SK-N-SH (cell line): Measurements from ENCODE around the gene TP53I13. TPM values are rescaled to one million over a fixed set of nuclear protein-coding genes. Genes with fewer than 3 reads are reported as not detected.

ENCODE experiments used
- CTCF ChIA-PET: fragments of 300-600, 350-600 bp; formaldehyde crosslinking; extraction: SDS; loops from one replicate; lab custom pipeline; 2021; lab: Yijun Ruan, JAX
- POLR2A ChIA-PET: fragments of 350-600 bp; sonication (Branson Sonifier 250); formaldehyde crosslinking; extraction: SDS; loops from one replicate; lab custom pipeline; 2020; ENCODE audit warnings: antibody characterized with exemption, inconsistent platforms; lab: Yijun Ruan, JAX
- DNase-seq: peaks from one replicate; pipeline ENCODE4 v3.0.0; 2012
- H2AFZ ChIP-seq: fragments of 200-600 bp; sonication (generic); 2 replicates; pipeline ENCODE4 v1.8.1; 2016; ENCODE audit warnings: antibody characterized with exemption, mild to moderate bottlenecking, low read depth
- H3F3A ChIP-seq: fragments of 200-600 bp; sonication (generic); replicated peaks from 2 replicates; pipeline ENCODE3; 2016; ENCODE audit warnings: antibody characterized with exemption, mild to moderate bottlenecking; ENCODE audit not compliant: insufficient read depth
- H3K27ac ChIP-seq, 2 experiments: fragments of 200-500 bp in 1 of 2; fragments of 200-600 bp in 1 of 2; sonication (Bioruptor generic) in 1 of 2; sonication (generic), shearing (Covaris generic) in 1 of 2; 2 replicates each; pipeline versions ENCODE4 v1.5.1 to v1.6.1; 2014 to 2016; ENCODE audit warnings: low read depth in 2 of 2, inconsistent platforms in 1 of 2, low read length in 1 of 2, mild to moderate bottlenecking in 1 of 2, mixed read lengths in 1 of 2
- H3K27me3 ChIP-seq: fragments of 200-600 bp; sonication (generic), shearing (Covaris generic); 2 replicates; pipeline ENCODE4 v1.6.1; 2016; ENCODE audit warnings: mixed run types; ENCODE audit not compliant: insufficient read depth
- H3K36me3 ChIP-seq, 2 experiments: fragments of 200-500 bp in 1 of 2; fragments of 200-600 bp in 1 of 2; sonication (Bioruptor generic) in 1 of 2; sonication (generic) in 1 of 2; replicated peaks in 1 of 2; 2 replicates each; pipeline versions ENCODE3 to v1.5.1; 2014 to 2016; ENCODE audit warnings: low read length in 1 of 2, mild to moderate bottlenecking in 1 of 2; ENCODE audit not compliant: insufficient read depth in 2 of 2, control insufficient read depth in 1 of 2
- H3K4me1 ChIP-seq, 2 experiments: fragments of 200-500 bp in 1 of 2; fragments of 200-600 bp in 1 of 2; sonication (Bioruptor generic) in 1 of 2; sonication (generic), shearing (Covaris generic) in 1 of 2; 2 replicates each; pipeline versions ENCODE4 v1.5.1 to v1.6.1; 2014 to 2016; ENCODE audit warnings: low read depth in 1 of 2, low read length in 1 of 2, mixed run types in 1 of 2; ENCODE audit not compliant: insufficient read depth in 2 of 2, control insufficient read depth in 1 of 2
- H3K4me2 ChIP-seq: fragments of 200-600 bp; sonication (generic), shearing (Covaris generic); 2 replicates; pipeline ENCODE4 v1.6.1; 2017; ENCODE audit warnings: mixed run types
- H3K4me3 ChIP-seq, 2 experiments: fragments of 200-500 bp in 1 of 2; fragments of 200-600 bp in 1 of 2; sonication (Bioruptor generic) in 1 of 2; sonication (generic), shearing (Covaris generic) in 1 of 2; 2 replicates each; pipeline versions ENCODE4 v1.5.1 to v1.8.1; 2014 to 2016; ENCODE audit warnings: low read depth in 2 of 2, inconsistent platforms in 1 of 2, low read length in 1 of 2, mild to moderate bottlenecking in 1 of 2, mixed read lengths in 1 of 2, moderate library complexity in 1 of 2
- H3K79me2 ChIP-seq: fragments of 200-600 bp; sonication (generic); 2 replicates; pipeline ENCODE4 v1.8.1; 2017; ENCODE audit warnings: mild to moderate bottlenecking; ENCODE audit not compliant: insufficient read depth
- H3K9ac ChIP-seq: fragments of 200-600 bp; sonication (generic); 2 replicates; pipeline ENCODE4 v1.6.1; 2017; ENCODE audit warnings: mixed run types
- H3K9me2 ChIP-seq: fragments of 200-600 bp; sonication (generic); 2 replicates; pipeline ENCODE4 v1.6.1; 2017; ENCODE audit warnings: mixed run types
- H3K9me3 ChIP-seq: fragments of 200-600 bp; sonication (generic); 2 replicates; pipeline ENCODE4 v1.6.1; 2017; ENCODE audit warnings: mixed run types, mild to moderate bottlenecking, moderate library complexity
- H4K20me1 ChIP-seq: fragments of 200-600 bp; sonication (generic); 2 replicates; pipeline ENCODE4 v1.6.1; 2017; ENCODE audit warnings: mild to moderate bottlenecking, mixed run types; ENCODE audit not compliant: insufficient read depth
- CHD2 ChIP-seq: fragments of 150-350 bp; IDR thresholded peaks from 2 replicates; pipeline ENCODE4 v1.6.1; 2018; ENCODE audit warnings: low read length; ENCODE audit not compliant: partially characterized antibody
- EP300 ChIP-seq, 2 experiments: IDR thresholded peaks; 2 replicates each; pipeline versions ENCODE4 v1.4.0 to v1.6.1; 2012; ENCODE audit warnings: borderline replicate concordance in 1 of 2, low read depth in 1 of 2, low read length in 1 of 2
- FOSL2 ChIP-seq: IDR thresholded peaks from 2 replicates; pipeline ENCODE4 v1.4.0; 2012; ENCODE audit warnings: low read depth, mild to moderate bottlenecking, moderate library complexity, borderline replicate concordance
- GABPA ChIP-seq: IDR thresholded peaks from 2 replicates; pipeline ENCODE4 v1.4.0; 2012; ENCODE audit warnings: low read depth, mild to moderate bottlenecking
- GATA2 ChIP-seq: sonication (generic); formaldehyde crosslinking; IDR thresholded peaks from 2 replicates; pipeline ENCODE4 v1.5.0; 2020; ENCODE audit warnings: mild to moderate bottlenecking, missing genetic modification reagents
- MAX ChIP-seq: IDR thresholded peaks from 2 replicates; pipeline ENCODE4 v1.4.0; 2012; ENCODE audit warnings: low read depth
- NRF1 ChIP-seq: IDR thresholded peaks from 2 replicates; pipeline ENCODE4 v1.6.1; 2012; ENCODE audit warnings: low read depth, mild to moderate bottlenecking, low read length
- RAD21 ChIP-seq: IDR thresholded peaks from 2 replicates; pipeline ENCODE4 v1.6.1; 2012; ENCODE audit warnings: mild to moderate bottlenecking, low read length
- REST ChIP-seq: IDR thresholded peaks from 2 replicates; pipeline ENCODE4 v1.6.1; 2012; ENCODE audit warnings: mild to moderate bottlenecking, low read depth, low read length, moderate library complexity
- SIN3A ChIP-seq: IDR thresholded peaks from 2 replicates; pipeline ENCODE4 v1.6.1; 2012; ENCODE audit warnings: low read depth, mild to moderate bottlenecking, low read length, moderate library complexity, borderline replicate concordance
- TEAD4 ChIP-seq: IDR thresholded peaks from 2 replicates; pipeline ENCODE4 v1.4.0; 2012; ENCODE audit warnings: mild to moderate bottlenecking, borderline replicate concordance; ENCODE audit not compliant: insufficient read depth
- WGBS: methylation state at CpG from one replicate; pipeline ENCODE4 v1.1.6; 2017; ENCODE audit warnings: low lambda C conversion rate; 5-methylcytosine and 5-hydroxymethylcytosine counted together
- polyA plus RNA-seq, 3 experiments: library from polyadenylated mRNA; depleted of rRNA; stranded (reverse); fragments of >200 nt; gene quantifications; 2 replicates each; pipeline ENCODE4 v1.2.3, GENCODE V29; 2012

The TP53I13 gene
- polyA plus RNA-seq, 1 of the 3 experiments (the other 2 are of a cell fraction) = 39.2 TPM

GRCh38 chr17:29615492-29616299, 47.2 kb downstream of the TP53I13 start:
- TF ChIP-seq RAD21 (no peak), MAX (no peak), SIN3A (no peak), GABPA (no peak), TEAD4 (no peak), FOSL2 (no peak), CHD2 (no peak), NRF1 (no peak), GATA2 (CRISPR knock-in tag) (no peak), EP300 (IDR thresholded peaks at IDR 0.05; ENCODE audit: borderline replicate concordance in 1 of 2, low read depth in 1 of 2, low read length in 1 of 2) (no peak), REST (no peak)
- Histone ChIP-seq H3K27me3 (no peaks in the 10 kb centered on the region), H3K4me2 (no peak overlapping the region), H3K27ac (no peak overlapping the region; a peak in 1 of 4 replicates), H4K20me1 (no peaks in the 10 kb centered on the region), H3K9me2 (no peaks in the 10 kb centered on the region), H3K79me2 (no peaks in the 10 kb centered on the region), H3F3A (no peaks in the 10 kb centered on the region), H3K36me3 (peaks cover 0 to 24% of the 10 kb centered on the region in 2 experiments), H2AFZ (no peak overlapping the region), H3K9me3 (no peaks in the 10 kb centered on the region), H3K9ac (no peak overlapping the region), H3K4me3 (no peak overlapping the region), H3K4me1 (peaks cover 14 to 30% of the 10 kb centered on the region in 2 experiments; a peak in 2 of 4 replicates)
- CTCF ChIA-PET = interaction anchor here (1.2 to 1.5 kb wide), 3 partner anchors 22 to 164 kb away, joined by 3 to 4 read pairs (median 4); no protein-coding TSS in a partner anchor
- WGBS = 90% methylated on average over 56 of the region's 74 CpGs
- POLR2A ChIA-PET = no interaction called here
- peak; percentile 61 for DNase-seq
